ENCODE data around the gene DNAJC5.

Gene DNAJC5

GRCh38 chr20:63886054-63886419 lies 8.9 kb upstream of the DNAJC5 start:
- Histone ChIP-seq H3K9ac (ENCODE audit: low read depth, low read length) (no peak overlapping the region), H3K9me3 (ENCODE audit: control insufficient read depth, insufficient read depth, low read length) (no peaks in the 10 kb centered on the region), H3K36me3 (ENCODE audit: insufficient read depth, low read length) (peaks cover 19% of the 10 kb centered on the region; the same call in 1 of the 2 replicates), H3K4me1 (ENCODE audit: insufficient read depth, low read length) (no peaks in the 10 kb centered on the region)

- no peak overlapping the region for H3K9ac ChIP-seq (ENCODE audit: low read depth, low read length)
- H3K36me3 ChIP-seq (ENCODE audit: insufficient read depth, low read length) = peaks cover 19% of the 10 kb centered on the region; the same call in 1 of the 2 replicates
Observed at GRCh38 chr20:63886921-63887320, 8.0 kb upstream of the DNAJC5 start.

GRCh38 chr20:63889241-63890200 lies 5.4 kb upstream of the DNAJC5 start:
- Histone ChIP-seq H3K9ac (ENCODE audit: low read depth, low read length) (no peak overlapping the region), H3K36me3 (ENCODE audit: insufficient read depth, low read length) (peaks cover 15% of the 10 kb centered on the region; the same call in 1 of the 2 replicates), H3K4me1 (ENCODE audit: insufficient read depth, low read length) (no peaks in the 10 kb centered on the region), H3K9me3 (ENCODE audit: control insufficient read depth, insufficient read depth, low read length) (no peaks in the 10 kb centered on the region)

More at GRCh38 chr20:63886921-63887320, 8.0 kb upstream of the DNAJC5 start:
- no peaks in the 10 kb centered on the region for H3K9me3 ChIP-seq (ENCODE audit: control insufficient read depth, insufficient read depth, low read length)
- H3K4me1 ChIP-seq (ENCODE audit: insufficient read depth, low read length) = no peaks in the 10 kb centered on the region

GRCh38 chr20:63890201-63890576 lies 4.7 kb upstream of the DNAJC5 start:
- Histone ChIP-seq H3K36me3 (ENCODE audit: insufficient read depth, low read length) (peaks cover 10% of the 10 kb centered on the region; the same call in 1 of the 2 replicates), H3K4me1 (ENCODE audit: insufficient read depth, low read length) (no peaks in the 10 kb centered on the region)

GRCh38 chr20:63890616-63891015 lies 4.3 kb upstream of the DNAJC5 start:
- no peak overlapping the region for H3K9ac ChIP-seq (ENCODE audit: low read depth, low read length)
- H3K9me3 ChIP-seq (ENCODE audit: control insufficient read depth, insufficient read depth, low read length) = no peaks in the 10 kb centered on the region
- H3K4me1 ChIP-seq (ENCODE audit: insufficient read depth, low read length) = no peaks in the 10 kb centered on the region
- H3K36me3 ChIP-seq (ENCODE audit: insufficient read depth, low read length) = peaks cover 9% of the 10 kb centered on the region; the same call in 1 of the 2 replicates

More at GRCh38 chr20:63890201-63890576, 4.7 kb upstream of the DNAJC5 start:
- Histone ChIP-seq H3K9me3 (ENCODE audit: control insufficient read depth, insufficient read depth, low read length) (no peaks in the 10 kb centered on the region), H3K9ac (ENCODE audit: low read depth, low read length) (no peak overlapping the region)

GRCh38 chr20:63891061-63892002 lies 3.6 kb upstream of the DNAJC5 start:
- Histone ChIP-seq H3K4me1 (ENCODE audit: insufficient read depth, low read length) (no peaks in the 10 kb centered on the region), H3K9me3 (ENCODE audit: control insufficient read depth, insufficient read depth, low read length) (no peaks in the 10 kb centered on the region), H3K9ac (ENCODE audit: low read depth, low read length) (no peak overlapping the region), H3K36me3 (ENCODE audit: insufficient read depth, low read length) (peaks cover 9% of the 10 kb centered on the region; the same call in 1 of the 2 replicates)

GRCh38 chr20:63892402-63892801 lies 2.5 kb upstream of the DNAJC5 start:
- Histone ChIP-seq H3K9ac (ENCODE audit: low read depth, low read length) (no peak overlapping the region), H3K4me1 (ENCODE audit: insufficient read depth, low read length) (peaks cover 4% of the 10 kb centered on the region; the same call in 1 of the 2 replicates), H3K9me3 (ENCODE audit: control insufficient read depth, insufficient read depth, low read length) (no peaks in the 10 kb centered on the region), H3K36me3 (ENCODE audit: insufficient read depth, low read length) (peaks cover 9% of the 10 kb centered on the region; the same call in 1 of the 2 replicates)

- H3K9ac ChIP-seq (ENCODE audit: low read depth, low read length) = peak overlapping the region; percentile 56; the same call in 1 of the 2 replicates
- H3K9me3 ChIP-seq (ENCODE audit: control insufficient read depth, insufficient read depth, low read length) = no peaks in the 10 kb centered on the region
- peaks cover 4% of the 10 kb centered on the region; the same call in 1 of the 2 replicates for H3K4me1 ChIP-seq (ENCODE audit: insufficient read depth, low read length)
- peaks cover 11% of the 10 kb centered on the region; the same call in 1 of the 2 replicates for H3K36me3 ChIP-seq (ENCODE audit: insufficient read depth, low read length)
Observed at GRCh38 chr20:63893999-63894357, 948 bp upstream of the DNAJC5 start.

- 0 out of 2 replicates have a peak, but pooled peaks cover 4% of the 10 kb centered on the region for H3K36me3 ChIP-seq (ENCODE audit: insufficient read depth, low read length)
- H3K9ac ChIP-seq (ENCODE audit: low read depth, low read length) = peak overlapping the region; percentile 68
- H3K4me1 ChIP-seq (ENCODE audit: insufficient read depth, low read length) = peaks cover 4% of the 10 kb centered on the region; the same call in 1 of the 2 replicates
- no peaks in the 10 kb centered on the region for H3K9me3 ChIP-seq (ENCODE audit: control insufficient read depth, insufficient read depth, low read length)
Observed at GRCh38 chr20:63895202-63895951, 451 bp downstream of the DNAJC5 start.

GRCh38 chr20:63895952-63896263 lies 982 bp downstream of the DNAJC5 start:
- Histone ChIP-seq H3K9me3 (ENCODE audit: control insufficient read depth, insufficient read depth, low read length) (no peaks in the 10 kb centered on the region), H3K36me3 (ENCODE audit: insufficient read depth, low read length) (0 out of 2 replicates have a peak, but pooled peaks cover 4% of the 10 kb centered on the region), H3K4me1 (ENCODE audit: insufficient read depth, low read length) (peaks cover 4% of the 10 kb centered on the region; the same call in 1 of the 2 replicates), H3K9ac (ENCODE audit: low read depth, low read length) (peak overlapping the region; percentile 68)

GRCh38 chr20:63896264-63897105 lies 1.6 kb downstream of the DNAJC5 start:
- Histone ChIP-seq H3K4me1 (ENCODE audit: insufficient read depth, low read length) (peaks cover 4% of the 10 kb centered on the region; the same call in 1 of the 2 replicates), H3K36me3 (ENCODE audit: insufficient read depth, low read length) (0 out of 2 replicates have a peak, but pooled peaks cover 4% of the 10 kb centered on the region), H3K9me3 (ENCODE audit: control insufficient read depth, insufficient read depth, low read length) (no peaks in the 10 kb centered on the region), H3K9ac (ENCODE audit: low read depth, low read length) (peak overlapping the region; percentile 68)

GRCh38 chr20:63897978-63898561 lies 3.1 kb downstream of the DNAJC5 start:
- Histone ChIP-seq H3K9me3 (ENCODE audit: control insufficient read depth, insufficient read depth, low read length) (no peaks in the 10 kb centered on the region), H3K4me1 (ENCODE audit: insufficient read depth, low read length) (peaks cover 4% of the 10 kb centered on the region; the same call in 1 of the 2 replicates), H3K9ac (ENCODE audit: low read depth, low read length) (no peak overlapping the region), H3K36me3 (ENCODE audit: insufficient read depth, low read length) (0 out of 2 replicates have a peak, but pooled peaks cover 4% of the 10 kb centered on the region)
